Stimulated activated CD4-positive, alpha-beta T cell treated with anti-CD3 and anti-CD28 coated beads, Interleukin-1b, Interleukin-23, amount 100 ng/mL, for 48 hours (primary cell): ENCODE results near the gene CYB5RL.
"Not testable (repeated sequence)": the region's sequence is repeated elsewhere in the genome, so short reads cannot be mapped to it uniquely, and the experiment has no call there.

ENCODE experiments used
- DNase-seq: peaks from one replicate; pipeline ENCODE4 v3.0.0-alpha.2; 2020

CYB5RL gene

GRCh38 chr1:54180701-54181360 is 19.0 kb downstream of the CYB5RL start:
- DNase-seq = no peak

GRCh38 chr1:54178296-54179070 is 21.3 kb downstream of the CYB5RL start:
- no peak for DNase-seq

DNA sequence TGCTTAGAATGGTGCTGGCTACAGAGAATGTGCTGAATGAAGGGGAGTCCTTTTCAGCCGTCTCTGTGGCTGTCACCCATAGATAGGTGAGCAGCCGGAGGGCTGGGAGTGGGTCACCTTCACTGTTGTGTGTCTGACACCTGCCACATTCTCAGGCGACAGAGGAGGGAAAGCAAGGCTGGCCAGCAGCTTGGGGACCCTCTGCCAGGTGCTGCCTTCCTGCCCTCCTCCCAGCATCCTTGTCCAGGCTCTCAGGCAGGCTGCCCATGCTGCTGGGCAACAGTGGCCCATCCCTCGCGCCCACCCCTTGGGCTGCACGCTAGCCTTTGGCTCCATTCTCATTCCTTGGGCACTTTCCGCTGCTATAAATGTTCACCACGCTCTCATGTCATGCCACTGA is 22.1 kb downstream of the CYB5RL start:
- no peak for DNase-seq

- no peak for DNase-seq
Measured at GRCh38 chr1:54176621-54177327, 23.1 kb downstream of the CYB5RL start.

- DNase-seq = no peak
Measured at GRCh38 chr1:54174106-54174505, 25.7 kb downstream of the CYB5RL start.

DNA sequence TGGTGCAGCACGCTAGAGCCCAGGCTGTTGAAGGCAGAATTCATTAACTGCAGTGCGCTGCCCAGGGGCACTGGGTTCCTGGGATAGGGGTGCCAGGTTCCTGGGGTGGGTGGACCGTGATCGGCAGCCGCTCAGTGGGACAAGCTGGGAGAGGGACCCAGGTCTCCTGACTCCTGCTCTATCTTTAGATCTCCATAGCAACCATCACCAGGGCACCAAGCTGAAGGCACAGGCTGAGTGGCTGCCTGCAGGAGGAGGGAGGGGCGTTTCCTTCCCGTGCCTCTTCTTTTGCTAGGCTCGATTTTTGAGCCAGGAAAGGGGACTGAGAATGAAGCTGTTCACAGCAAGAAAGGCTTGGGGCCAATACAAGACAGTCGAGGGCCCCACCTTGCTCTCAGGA is 26.1 kb downstream of the CYB5RL start:
- no peak for DNase-seq

DNA sequence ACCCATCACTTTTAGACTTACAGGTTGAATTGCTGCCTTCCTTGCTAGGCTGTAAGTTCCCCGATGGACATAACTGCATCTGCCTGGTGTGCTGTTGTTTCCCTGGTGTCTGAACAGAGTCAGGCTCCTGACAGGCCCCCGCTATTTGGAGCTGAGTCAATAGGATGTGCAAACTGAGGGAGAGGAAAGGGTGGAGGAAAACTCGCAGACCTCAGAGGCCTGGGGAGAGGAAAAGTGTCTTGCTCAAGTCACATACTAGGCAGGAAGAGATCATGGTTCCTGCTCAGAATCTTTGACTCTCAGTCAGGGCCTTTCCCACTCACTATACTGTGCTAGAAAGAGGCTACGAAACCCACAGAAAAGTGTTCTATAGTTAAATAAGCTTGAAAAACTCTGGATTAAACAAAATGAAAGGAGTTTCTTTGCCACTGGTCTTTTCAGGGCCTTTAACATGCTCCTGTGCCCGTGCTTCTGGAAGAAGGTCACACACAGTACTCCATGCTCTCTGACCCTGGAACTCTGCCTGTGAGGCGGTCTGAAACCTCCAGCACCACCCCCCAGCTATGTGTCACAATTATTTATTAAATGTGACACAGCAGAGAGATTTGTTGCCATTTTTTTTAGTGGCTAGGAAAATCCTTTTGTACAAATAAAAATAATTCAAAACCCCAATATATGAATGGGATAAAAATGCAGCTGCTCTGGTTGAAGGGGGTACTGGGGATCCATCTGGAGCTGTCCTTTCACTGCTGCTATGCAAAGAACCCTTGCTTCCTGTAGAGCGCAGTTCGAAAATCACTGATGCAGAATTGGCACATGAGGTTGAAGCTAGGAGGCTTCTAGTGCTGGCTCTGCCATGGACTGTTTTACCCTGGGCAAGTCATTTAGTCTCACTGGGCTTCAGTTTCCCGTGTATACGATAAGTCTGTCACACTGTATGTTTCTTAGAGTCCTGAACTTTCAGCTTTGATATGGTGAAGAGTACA is 26.9 kb downstream of the CYB5RL start:
- no peak for DNase-seq

- no peak for DNase-seq
Measured at GRCh38 chr1:54171606-54172005, 28.2 kb downstream of the CYB5RL start.

- no peak for DNase-seq
Measured at GRCh38 chr1:54171016-54171415, 28.8 kb downstream of the CYB5RL start.

DNA sequence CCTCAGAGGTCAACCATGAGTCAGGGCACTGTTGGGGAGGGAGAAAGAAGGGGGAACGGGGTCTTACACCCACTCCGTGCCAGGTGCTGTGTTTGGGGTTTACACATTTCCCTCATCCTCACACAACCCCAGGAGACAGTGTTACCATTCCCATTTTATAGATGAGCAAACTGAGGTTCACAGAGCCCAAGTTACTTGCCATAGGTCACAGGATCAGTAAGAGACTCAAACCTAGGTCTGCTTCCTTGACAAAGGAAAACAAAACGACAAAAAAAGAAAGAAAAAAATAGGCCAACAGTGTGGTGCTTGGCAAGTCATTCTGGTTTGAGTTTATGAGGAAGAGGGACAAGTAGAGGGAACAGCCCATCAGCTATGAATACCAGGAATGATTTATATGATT is 30.8 kb downstream of the CYB5RL start:
- DNase-seq = no peak

DNA sequence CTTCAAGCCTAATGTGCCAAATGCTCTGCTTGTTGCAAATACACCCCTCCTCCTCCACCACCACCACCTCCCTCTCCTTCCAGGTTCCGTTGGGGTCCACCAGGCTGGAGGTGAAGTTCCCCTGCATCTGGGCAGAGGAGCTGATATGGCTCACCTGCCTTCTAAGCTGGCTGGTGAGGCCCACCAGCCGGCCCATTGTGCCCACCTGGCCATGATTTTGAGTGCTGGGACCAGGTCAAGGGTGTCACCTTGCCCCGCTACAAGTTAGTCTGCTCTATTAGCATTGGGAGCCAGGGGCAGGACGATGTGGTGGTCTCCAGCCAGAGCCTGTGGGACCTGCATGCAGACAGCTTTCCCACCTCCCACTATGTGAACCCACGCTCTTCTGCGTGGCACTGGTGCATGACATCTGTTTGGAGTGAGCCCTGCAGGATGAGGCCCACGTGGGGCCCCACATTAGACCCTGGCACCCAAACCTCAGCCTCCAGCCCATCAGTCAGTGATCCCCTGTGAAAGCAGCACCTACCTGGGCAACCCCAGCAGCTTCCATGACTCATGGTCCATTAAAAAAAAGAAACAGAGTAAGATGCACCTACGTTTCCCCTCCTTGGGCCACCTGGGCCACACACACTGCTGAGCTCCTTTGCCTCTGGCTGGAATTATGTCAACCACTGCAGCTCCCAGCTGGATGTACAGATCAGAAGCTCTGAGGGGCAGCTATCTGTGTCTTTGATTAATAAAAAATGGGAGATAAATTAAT is 31.4 kb downstream of the CYB5RL start:
- no peak for DNase-seq

GRCh38 chr1:54167422-54168139 is 32.2 kb downstream of the CYB5RL start:
- no peak for DNase-seq

GRCh38 chr1:54166357-54166756 is 33.5 kb downstream of the CYB5RL start:
- DNase-seq = not testable (repeated sequence)

GRCh38 chr1:54165146-54165545 is 34.7 kb downstream of the CYB5RL start:
- no peak for DNase-seq

- no peak for DNase-seq
Measured at GRCh38 chr1:54163573-54163972, 36.3 kb downstream of the CYB5RL start.

- DNase-seq = no peak
Measured at GRCh38 chr1:54163051-54163450, 36.8 kb downstream of the CYB5RL start.

DNA sequence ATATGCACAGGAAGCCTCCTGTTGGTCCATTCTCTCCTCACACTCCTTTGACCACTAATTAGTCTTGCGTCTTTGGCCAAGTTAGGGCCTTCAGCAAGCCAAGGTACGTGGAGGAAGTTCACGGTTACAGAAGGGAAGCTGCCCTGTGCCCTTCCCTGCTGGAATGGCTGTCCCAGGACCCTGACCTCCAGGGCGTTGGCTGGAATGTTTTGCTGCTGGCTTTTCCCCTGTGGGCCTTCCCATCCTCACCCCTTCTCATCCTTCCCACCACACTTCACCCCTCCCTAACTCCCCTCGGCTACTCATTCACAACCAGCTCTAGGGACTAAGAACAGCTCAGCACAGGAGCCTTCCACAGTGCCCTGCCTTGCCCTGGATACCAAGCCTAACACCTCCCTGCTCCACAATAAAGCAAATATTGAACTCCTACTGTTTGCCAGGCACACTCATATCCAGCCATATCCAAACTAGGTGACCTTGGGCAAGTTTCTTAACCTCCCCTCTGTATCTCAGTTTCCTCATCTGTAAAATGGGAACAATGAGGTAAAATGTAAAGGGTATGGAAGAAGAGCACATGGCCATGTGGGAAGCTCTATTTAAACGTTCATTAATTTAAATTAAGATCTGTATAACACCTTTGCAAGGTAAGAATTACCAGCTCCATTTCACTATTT is 38.2 kb downstream of the CYB5RL start:
- DNase-seq = no peak

DNA sequence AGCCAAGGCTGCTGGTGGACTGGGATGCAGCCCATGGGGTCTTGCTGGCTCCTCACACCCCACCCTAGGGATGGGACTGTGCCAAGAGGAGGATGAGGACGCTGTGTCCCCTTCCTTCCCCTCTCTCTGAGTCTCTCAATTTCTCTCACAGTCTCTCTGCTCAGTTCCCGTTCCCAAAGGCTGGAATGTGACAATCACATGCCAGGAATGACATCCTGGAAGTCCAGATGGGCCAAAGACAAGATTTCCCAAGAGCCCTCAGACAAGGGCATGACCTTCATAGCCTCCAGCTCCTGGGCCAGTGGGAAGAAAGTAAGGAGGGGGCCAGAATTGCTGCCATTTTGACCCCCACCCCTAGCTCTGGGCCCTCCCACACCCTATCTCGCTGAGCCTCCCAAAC is 39.5 kb downstream of the CYB5RL start:
- no peak for DNase-seq

GRCh38 chr1:54159733-54160316 is 40.0 kb downstream of the CYB5RL start:
- no peak for DNase-seq

- no peak for DNase-seq
Measured at GRCh38 chr1:54158071-54158470, 41.8 kb downstream of the CYB5RL start.
